Endothelial cell of umbilical vein (primary cell): Measurements from ENCODE around the gene CDHR5. TPM values are rescaled to one million over a fixed set of nuclear protein-coding genes. Genes with fewer than 3 reads are reported as not detected.
A peak's percentile ranks its signal among the peaks of the same experiment; 100 is the strongest.

Source experiments
- BruUV-seq: library from RNA; stranded (reverse); fragments of 400-500 nt; replicated peaks from 2 replicates; lab custom pipeline; 2021; lab: Mats Ljungman, UMichigan
- CTCF ChIA-PET: fragments of 300-600, 350-600 bp; sonication (Branson Sonifier 250); formaldehyde crosslinking; loops from one replicate; lab custom pipeline; 2021; ENCODE audit warnings: antibody characterized with exemption, inconsistent platforms; lab: Charles Lee
- POLR2A ChIA-PET: fragments of 300-600, 350-600 bp; sonication (Branson Sonifier 250); formaldehyde crosslinking; loops from one replicate; lab custom pipeline; 2021; ENCODE audit warnings: antibody characterized with exemption, inconsistent platforms; lab: Charles Lee
- DNase-seq: peaks from one replicate; pipeline ENCODE4 v3.0.0-alpha.2; 2011; ENCODE audit warnings: low read depth, low spot score
- FAIRE-seq: peaks from 2 replicates; lab custom pipeline; 2011; peaks lifted over from hg19 to GRCh38; lab: Jason Lieb, UNC
- H2AFZ ChIP-seq: 2 replicates; pipeline ENCODE4 v1.6.0; 2012; ENCODE audit warnings: low read depth, low read length, control low read depth, inconsistent platforms
- H3K27ac ChIP-seq: 2 replicates; pipeline ENCODE4 v1.5.1; 2011; ENCODE audit warnings: low read depth, mild to moderate bottlenecking, control low read depth, low read length, moderate library complexity; ENCODE audit not compliant: insufficient read depth
- H3K27me3 ChIP-seq, 2 experiments: 2 replicates each; pipeline versions ENCODE4 v1.6.0 to v1.6.1; 2011; ENCODE audit warnings: low read length in 2 of 2, mixed read lengths in 1 of 2; ENCODE audit not compliant: control insufficient read depth in 2 of 2, insufficient read depth in 2 of 2
- H3K36me3 ChIP-seq, 2 experiments: 2 replicates in 1 of 2; 3 replicates in 1 of 2; pipeline ENCODE4 v1.5.1; 2011; ENCODE audit warnings: low read length in 2 of 2, mild to moderate bottlenecking in 1 of 2, moderate library complexity in 1 of 2; ENCODE audit not compliant: control insufficient read depth in 2 of 2, insufficient read depth in 2 of 2; ENCODE audit errors: extremely low read depth in 1 of 2
- H3K4me1 ChIP-seq: 3 replicates; pipeline ENCODE4 v1.5.1; 2011; ENCODE audit warnings: mild to moderate bottlenecking, low read length; ENCODE audit not compliant: control insufficient read depth, insufficient read depth; ENCODE audit errors: extremely low read depth
- H3K4me2 ChIP-seq: 2 replicates; pipeline ENCODE4 v1.6.1; 2011; ENCODE audit warnings: low read length, control low read depth, mixed read lengths; ENCODE audit not compliant: insufficient read depth
- H3K4me3 ChIP-seq, 3 experiments: fragments of 200-600 bp in 1 of 3; sonication (generic), shearing (Covaris generic) in 1 of 3; replicated peaks in 1 of 3; 2 replicates each; pipeline ENCODE4 v1.5.1; 2011 to 2016; ENCODE audit warnings: control low read depth in 3 of 3, low read length in 3 of 3, mild to moderate bottlenecking in 2 of 3, inconsistent platforms in 1 of 3, low read depth in 1 of 3, moderate library complexity in 1 of 3; ENCODE audit not compliant: insufficient read depth in 1 of 3
- H3K79me2 ChIP-seq: 2 replicates; pipeline ENCODE4 v1.6.0; 2012; ENCODE audit warnings: low read length, inconsistent platforms; ENCODE audit not compliant: control insufficient read depth, insufficient read depth
- H3K9ac ChIP-seq: replicated peaks from 2 replicates; pipeline ENCODE3; 2011; ENCODE audit warnings: low read length, control low read depth; ENCODE audit not compliant: insufficient read depth; ENCODE audit errors: extremely low read depth
- H3K9me1 ChIP-seq: replicated peaks from 3 replicates; pipeline ENCODE4 v1.6.0; 2011; ENCODE audit warnings: mild to moderate bottlenecking, low read length; ENCODE audit not compliant: control insufficient read depth, insufficient read depth; ENCODE audit errors: extremely low read depth
- H3K9me3 ChIP-seq: replicated peaks from 2 replicates; pipeline ENCODE4 v1.5.1; 2012; ENCODE audit warnings: low read length, inconsistent platforms; ENCODE audit not compliant: control insufficient read depth, insufficient read depth
- H4K20me1 ChIP-seq: replicated peaks from 2 replicates; pipeline ENCODE3; 2011; ENCODE audit warnings: mild to moderate bottlenecking, low read length; ENCODE audit not compliant: control insufficient read depth, insufficient read depth; ENCODE audit errors: extremely low read depth
- CTCF ChIP-seq, 2 donors: IDR thresholded peaks; 1 replicate in 1 of 2; 2 replicates in 1 of 2; pipeline ENCODE4 v1.5.1; 2011; ENCODE audit warnings: low read length in 2 of 2, mild to moderate bottlenecking in 2 of 2, moderate library complexity in 2 of 2, control low read depth in 1 of 2, inconsistent platforms in 1 of 2, low read depth in 1 of 2; ENCODE audit not compliant: insufficient read depth in 1 of 2; ENCODE audit errors: extremely low read depth in 1 of 2
- EZH2 ChIP-seq: IDR thresholded peaks from 2 replicates; pipeline ENCODE4 v1.6.1; 2012; ENCODE audit warnings: borderline replicate concordance, low read depth, mild to moderate bottlenecking, moderate library complexity, low read length, inconsistent platforms; ENCODE audit not compliant: severe bottlenecking
- FOS ChIP-seq: IDR thresholded peaks from 2 replicates; pipeline ENCODE4 v1.6.1; 2011; ENCODE audit warnings: mild to moderate bottlenecking, low read length, moderate library complexity, borderline replicate concordance; ENCODE audit not compliant: insufficient read depth
- GATA2 ChIP-seq: IDR thresholded peaks from 2 replicates; pipeline ENCODE4 v1.7.0; 2011; ENCODE audit warnings: low read depth, mild to moderate bottlenecking, moderate library complexity, mixed read lengths, low read length; ENCODE audit not compliant: insufficient read length, insufficient read depth
- JUN ChIP-seq: IDR thresholded peaks from 2 replicates; pipeline ENCODE4 v1.6.1; 2011; ENCODE audit warnings: borderline replicate concordance, low read depth; ENCODE audit not compliant: insufficient read length, insufficient read depth
- MYC ChIP-seq: IDR thresholded peaks from one replicate; pipeline ENCODE4 v1.6.1; 2011; ENCODE audit warnings: mild to moderate bottlenecking, low read depth, low read length
- POLR2A ChIP-seq: IDR thresholded peaks from 2 replicates; pipeline ENCODE4 v1.6.1; 2012; ENCODE audit warnings: low read depth, mild to moderate bottlenecking, control low read depth, low read length
- POLR2AphosphoS5 ChIP-seq: IDR thresholded peaks from 2 replicates; pipeline ENCODE4 v1.6.1; 2012; ENCODE audit warnings: low read depth, mild to moderate bottlenecking, control low read depth, low read length, moderate library complexity; ENCODE audit not compliant: insufficient read depth
- dilution Hi-C: fragments of 300-500 bp; cut with MboI; formaldehyde crosslinking; loops from one replicate; pipeline ENCODE4 v1.15.0; 2019; ENCODE audit warnings: low sequenced_read_pairs; ENCODE audit not compliant: extremely low pct_ligation_motif_present
- intact Hi-C: fragments of 100-400 bp; cut with micrococcal nuclease; formaldehyde crosslinking; loops from one replicate; pipeline ENCODE4 v1.10.0; 2022
- polyA plus RNA-seq, 4 experiments: library from polyadenylated mRNA; depleted of rRNA in 3 of 4; stranded (reverse) in 3 of 4; unstranded in 1 of 4; fragments of >200 nt; gene quantifications; 2 replicates each; pipeline versions ENCODE4 v1.2.1 to v1.2.3, GENCODE V29; 2011 to 2012; ENCODE audit warnings: missing spikeins in 1 of 4
- total RNA-seq: library from RNA; stranded (reverse); gene quantifications from 2 replicates; pipeline ENCODE4 v1.2.3, GENCODE V29; 2021
- TF ChIP-seq, protein P1 (sequence below): IDR thresholded peaks from 2 replicates; pipeline ENCODE4 v1.6.1; 2011; ENCODE audit not compliant: insufficient read depth, insufficient read length

Gene CDHR5
- total and polyA plus RNA-seq, 2 donors (not counting 3 experiments of a cell fraction or from before 2014, with no cell fraction given): not detected

DNA sequence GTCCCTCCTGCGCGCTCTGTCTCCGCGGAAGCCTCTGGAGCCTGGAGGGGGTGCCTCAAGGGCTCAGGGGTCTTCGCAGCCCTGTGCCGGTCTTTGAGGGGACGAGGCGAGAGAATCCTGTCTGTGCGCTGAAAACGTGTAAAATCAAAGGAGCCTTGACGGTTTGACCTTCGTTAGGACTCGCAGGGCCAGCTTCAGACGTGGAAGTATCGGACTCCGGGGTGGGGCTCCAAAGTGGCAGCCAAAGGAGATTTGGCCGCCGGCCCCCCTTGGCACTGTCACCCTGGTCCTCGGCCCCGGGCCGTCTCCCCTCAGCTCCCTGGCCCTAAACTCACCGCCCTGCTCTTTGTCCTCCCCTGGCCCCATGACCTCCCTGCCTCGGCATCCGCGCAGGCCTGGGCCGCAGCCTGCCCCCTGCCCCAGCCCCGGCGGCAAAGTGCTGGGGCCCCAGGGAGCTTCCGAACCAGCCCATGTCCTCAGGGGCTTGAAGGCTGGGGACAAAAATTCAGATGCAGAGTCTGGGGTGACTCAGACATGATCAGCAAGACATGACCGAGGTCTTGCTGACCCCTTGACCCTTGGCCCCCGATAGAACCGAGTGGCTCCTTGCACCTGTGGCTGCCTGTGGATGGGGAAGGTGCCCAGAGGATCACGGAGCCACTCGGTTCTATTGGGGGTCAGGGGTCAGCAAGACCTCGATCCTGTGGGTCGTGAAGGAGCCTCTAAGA lies 55.4 kb downstream of the CDHR5 start:
- H2AFZ ChIP-seq: peak overlapping the region; percentile 79
- peak overlapping the region; percentile 71 for H3K9ac ChIP-seq
- dilution Hi-C loops (no loop called here), intact Hi-C loops (no loop called here)
- H3K79me2 ChIP-seq: no peaks in the 10 kb centered on the region
- no peaks in the 10 kb centered on the region for H4K20me1 ChIP-seq
- TF ChIP-seq POLR2A (no peak), MYC (no peak), POLR2AphosphoS5 (no peak), JUN (no peak), CTCF (IDR thresholded peaks at IDR 0.05; ENCODE audit: extremely low read depth in 1 of 2, insufficient read depth in 1 of 2, low read depth in 1 of 2, low read length in 2 of 2) (no peak), EZH2 (no peak), FOS (no peak), GATA2 (no peak)
- TF ChIP-seq, protein P1, sequence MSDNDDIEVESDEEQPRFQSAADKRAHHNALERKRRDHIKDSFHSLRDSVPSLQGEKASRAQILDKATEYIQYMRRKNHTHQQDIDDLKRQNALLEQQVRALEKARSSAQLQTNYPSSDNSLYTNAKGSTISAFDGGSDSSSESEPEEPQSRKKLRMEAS: no peak
- peaks cover under 1 to 2% of the 10 kb centered on the region in 2 experiments for H3K27me3 ChIP-seq
- no peak for DNase-seq
- H3K36me3 ChIP-seq: no peaks in the 10 kb centered on the region
- H3K4me2 ChIP-seq: peak overlapping the region; percentile 71
- no peaks in the 10 kb centered on the region for H3K9me3 ChIP-seq
- H3K9me1 ChIP-seq: no peaks in the 10 kb centered on the region
- ChIA-PET POLR2A (no interaction called here), CTCF (interaction anchor here (1.8 kb wide), 1 partner anchor 14 kb away, joined by 6 read pairs; no protein-coding TSS in a partner anchor)
- peak overlapping the region; percentile 32 for H3K27ac ChIP-seq
- peak overlapping the region; percentile 36 to 62 (median 60) for H3K4me3 ChIP-seq
- H3K4me1 ChIP-seq: peaks cover 11% of the 10 kb centered on the region
- BruUV-seq: no TSS peak
- FAIRE-seq: no peak
